HEK293T (cell line): ENCODE results near the gene OPALIN.

Experiments used
- ARNT ChIP-seq: fragments of 450-650 bp; IDR thresholded peaks from 2 replicates; pipeline ENCODE4 v1.6.1; 2017; ENCODE audit warnings: mild to moderate bottlenecking
- BHLHE40 ChIP-seq: fragments of 450-650 bp; IDR thresholded peaks from 2 replicates; pipeline ENCODE4 v1.6.1; 2016; ENCODE audit warnings: mild to moderate bottlenecking, moderate library complexity, borderline replicate concordance
- CTBP1 ChIP-seq: fragments of 450-650 bp; IDR thresholded peaks from 2 replicates; pipeline ENCODE4 v1.6.1; 2016; ENCODE audit warnings: borderline replicate concordance
- ELF4 ChIP-seq: fragments of 450-650 bp; IDR thresholded peaks from 2 replicates; pipeline ENCODE4 v1.6.1; 2017; ENCODE audit warnings: antibody characterized with exemption
- FOXA1 ChIP-seq: fragments of 450-650 bp; IDR thresholded peaks from 2 replicates; pipeline ENCODE4 v1.6.1; 2016; ENCODE audit warnings: mild to moderate bottlenecking
- FOXK2 ChIP-seq: fragments of 450-650 bp; IDR thresholded peaks from 2 replicates; pipeline ENCODE4 v1.6.1; 2016; ENCODE audit warnings: mild to moderate bottlenecking
- FOXM1 ChIP-seq: fragments of 450-650 bp; IDR thresholded peaks from 2 replicates; pipeline ENCODE4 v1.6.1; 2017; ENCODE audit warnings: mild to moderate bottlenecking, borderline replicate concordance
- L3MBTL2 ChIP-seq: fragments of 450-650 bp; conservative IDR thresholded peaks from 2 replicates; pipeline ENCODE4 v1.6.1; 2016; ENCODE audit warnings: mild to moderate bottlenecking
- NFRKB ChIP-seq: fragments of 450-650 bp; IDR thresholded peaks from 2 replicates; pipeline ENCODE4 v1.6.1; 2016; ENCODE audit warnings: mild to moderate bottlenecking, moderate library complexity
- SP1 ChIP-seq: fragments of 450-650 bp; IDR thresholded peaks from 2 replicates; pipeline ENCODE4 v1.6.1; 2017
- SUZ12 ChIP-seq: fragments of 450-650 bp; IDR thresholded peaks from 2 replicates; pipeline ENCODE4 v1.6.1; 2016; ENCODE audit warnings: mild to moderate bottlenecking
- ZNF384 ChIP-seq: fragments of 450-650 bp; IDR thresholded peaks from 2 replicates; pipeline ENCODE4 v1.6.1; 2016

GRCh38 chr10:96387161-96387560 is 28.4 kb upstream of the OPALIN start:
- TF ChIP-seq BHLHE40, result no peak
- TF ChIP-seq FOXM1, result no peak
- TF ChIP-seq FOXA1, result no peak
- TF ChIP-seq SP1, result no peak
- no peak for TF ChIP-seq SUZ12
- TF ChIP-seq ARNT, result no peak
- no peak for TF ChIP-seq FOXK2
- TF ChIP-seq L3MBTL2, result no peak
- TF ChIP-seq NFRKB, result no peak
- no peak for TF ChIP-seq ELF4
- TF ChIP-seq ZNF384, result no peak
- no peak for TF ChIP-seq CTBP1
